T47D (cell line): ENCODE data around the gene UBA7.

Experiments
- DNase-seq, 2 experiments: peaks; one replicate each; pipeline versions ENCODE4 v3.0.0 to v3.0.0-alpha.2; 2011 to 2012; ENCODE audit warnings: low read depth in 1 of 2, low spot score in 1 of 2
- JUND ChIP-seq: IDR thresholded peaks from 2 replicates; pipeline ENCODE4 v1.6.1; 2012; ENCODE audit warnings: low read depth
- in situ Hi-C: cut with HindIII; loops from 2 replicates; pipeline ENCODE4 v1.10.0; 2016; ENCODE audit warnings: low sequenced_read_pairs, low pct_unique_long_range_greater_than_20kb

UBA7 gene

GRCh38 chr3:49772703-49773102 is 41.0 kb downstream of the UBA7 start:
- in situ Hi-C loops = no loop called here
- no peak for TF ChIP-seq JUND
- no peak for DNase-seq

- no peak for DNase-seq
- in situ Hi-C loops = no loop called here
- TF ChIP-seq JUND = no peak
Observed at GRCh38 chr3:49771340-49771938, 42.3 kb downstream of the UBA7 start.

GRCh38 chr3:49769926-49770325 is 43.8 kb downstream of the UBA7 start:
- in situ Hi-C loops = no loop called here
- DNase-seq = no peak
- TF ChIP-seq JUND = no peak

GRCh38 chr3:49769286-49769915 is 44.4 kb downstream of the UBA7 start:
- TF ChIP-seq JUND = no peak
- DNase-seq = no peak
- in situ Hi-C loops = no loop called here

DNA sequence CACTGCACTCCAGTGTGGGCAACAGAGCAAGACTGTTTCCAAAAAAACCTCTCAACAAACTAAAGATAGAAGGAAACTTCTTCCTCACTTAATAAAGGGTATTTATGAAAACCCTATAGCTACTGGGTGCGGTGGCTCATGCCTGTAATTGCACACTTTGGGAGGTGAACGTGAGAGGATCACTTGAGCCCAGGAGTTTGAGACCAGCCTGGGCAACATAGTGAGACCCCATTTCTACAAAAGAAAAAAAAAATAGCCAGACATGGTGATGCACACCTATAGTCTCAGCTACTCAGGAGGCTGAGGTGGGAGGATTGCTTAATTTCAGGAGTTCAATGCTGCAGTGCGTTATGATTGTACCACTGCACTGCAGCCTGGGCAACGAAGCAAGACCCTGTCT is 49.8 kb downstream of the UBA7 start:
- in situ Hi-C loops = no loop called here
- no peak for DNase-seq
- no peak for TF ChIP-seq JUND

GRCh38 chr3:49761661-49762060 is 52.1 kb downstream of the UBA7 start:
- no peak for DNase-seq
- in situ Hi-C loops = no loop called here
- TF ChIP-seq JUND = no peak

- no peak for TF ChIP-seq JUND
- in situ Hi-C loops = no loop called here
- no peak for DNase-seq
Observed at GRCh38 chr3:49759226-49759625, 54.5 kb downstream of the UBA7 start.

GRCh38 chr3:49757197-49757596 is 56.6 kb downstream of the UBA7 start:
- no peak for DNase-seq
- in situ Hi-C loops = no loop called here
- TF ChIP-seq JUND = no peak

DNA sequence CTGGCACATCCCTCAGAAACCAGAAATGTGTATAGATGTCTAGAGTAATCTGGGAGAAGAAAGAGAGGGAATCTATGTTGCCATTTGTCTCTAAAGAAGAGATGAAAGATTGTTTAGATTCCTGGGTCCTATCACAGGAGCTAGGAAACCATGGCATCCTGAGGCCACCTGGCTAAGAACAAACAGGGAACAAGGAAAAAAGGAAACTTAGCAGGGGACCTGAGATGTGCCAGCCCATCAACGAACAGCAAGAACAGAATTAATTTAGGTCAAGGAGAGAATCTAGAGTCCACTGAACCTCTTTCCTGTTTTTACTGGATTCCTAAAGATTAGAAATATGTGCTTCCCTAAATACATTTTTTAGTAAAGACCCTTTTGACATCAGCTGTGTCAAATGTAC is 57.7 kb downstream of the UBA7 start:
- in situ Hi-C loops = no loop called here
- no peak for TF ChIP-seq JUND
- DNase-seq = no peak
